CD4-positive, CD25-positive, alpha-beta regulatory T cell (primary cell): ENCODE results near the gene TMEM235. TPM values are rescaled to one million over a fixed set of nuclear protein-coding genes. Genes with fewer than 3 reads are reported as not detected.

Source experiments
- ATAC-seq, 2 donors: fragments of 150-1000 bp; cut with Tn5 transposase; one replicate each; pipeline ENCODE4 v1.10.0; 2021; ENCODE audit warnings: low read depth in 2 of 2, moderate number of reproducible peaks in 2 of 2, moderate library complexity in 1 of 2
- DNase-seq, 3 donors: peaks; one replicate each; pipeline versions ENCODE4 v3.0.0 to v3.0.0-alpha.2; 2012 to 2022; ENCODE audit warnings: mixed read lengths in 1 of 3
- H3K27ac ChIP-seq: one replicate; pipeline ENCODE4 v1.7.0; 2013; ENCODE audit warnings: mild to moderate bottlenecking, low read length; ENCODE audit not compliant: insufficient read depth, poor library complexity, severe bottlenecking
- H3K27me3 ChIP-seq: one replicate; pipeline ENCODE4 v1.7.0; 2013; ENCODE audit warnings: low read length; ENCODE audit not compliant: control insufficient read depth, insufficient read depth
- H3K36me3 ChIP-seq: one replicate; pipeline ENCODE4 v1.7.0; 2013; ENCODE audit warnings: mild to moderate bottlenecking, low read length, moderate library complexity; ENCODE audit not compliant: control insufficient read depth, insufficient read depth
- H3K4me1 ChIP-seq: 2 replicates; pipeline ENCODE4 v1.7.0; 2013; ENCODE audit warnings: mild to moderate bottlenecking, low read length; ENCODE audit not compliant: insufficient read depth, control insufficient read depth, poor library complexity, severe bottlenecking
- H3K4me3 ChIP-seq: one replicate; pipeline ENCODE4 v1.7.0; 2013; ENCODE audit warnings: low read depth, mild to moderate bottlenecking, low read length, moderate library complexity
- H3K9me3 ChIP-seq, 2 experiments: 1 replicate in 1 of 2; 2 replicates in 1 of 2; pipeline ENCODE4 v1.7.0; 2013; ENCODE audit warnings: low read length in 2 of 2, mild to moderate bottlenecking in 1 of 2, moderate library complexity in 1 of 2; ENCODE audit not compliant: control insufficient read depth in 2 of 2
- H3K27ac Mint-ChIP-seq, 3 donors: one replicate each; pipeline ENCODE4 v1.8.0; 2020 to 2022; ENCODE audit warnings: mild to moderate bottlenecking in 3 of 3, mixed read lengths in 3 of 3, moderate library complexity in 2 of 3
- H3K27me3 Mint-ChIP-seq: one replicate; pipeline ENCODE4 v1.8.0; 2022; ENCODE audit warnings: mild to moderate bottlenecking, mixed read lengths
- H3K36me3 Mint-ChIP-seq: one replicate; pipeline ENCODE4 v1.8.0; 2020; ENCODE audit warnings: mixed read lengths
- H3K4me1 Mint-ChIP-seq, 4 donors: one replicate each; pipeline ENCODE4 v1.8.0; 2020 to 2022; ENCODE audit warnings: mixed read lengths in 4 of 4, mild to moderate bottlenecking in 1 of 4
- H3K4me3 Mint-ChIP-seq, 4 donors: one replicate each; pipeline ENCODE4 v1.8.0; 2020 to 2022; ENCODE audit warnings: mild to moderate bottlenecking in 4 of 4, mixed read lengths in 4 of 4, moderate library complexity in 3 of 4
- H3K9me3 Mint-ChIP-seq, 7 donors: one replicate each; pipeline ENCODE4 v1.8.0; 2020 to 2022; ENCODE audit warnings: mixed read lengths in 7 of 7, mild to moderate bottlenecking in 3 of 7, moderate library complexity in 2 of 7
- polyA plus RNA-seq, 4 donors: library from polyadenylated mRNA; unstranded; fragments of 300-500 nt; fragmentation: Illumina TruSeq; gene quantifications; one replicate each; pipeline ENCODE4 v1.2.3, GENCODE V29; 2021
- total RNA-seq: library from RNA; stranded (reverse); gene quantifications from one replicate; pipeline ENCODE4 v1.2.3, GENCODE V29; 2022

The TMEM235 gene
- total and polyA plus RNA-seq, 5 donors from 2014 or later = not detected

DNA sequence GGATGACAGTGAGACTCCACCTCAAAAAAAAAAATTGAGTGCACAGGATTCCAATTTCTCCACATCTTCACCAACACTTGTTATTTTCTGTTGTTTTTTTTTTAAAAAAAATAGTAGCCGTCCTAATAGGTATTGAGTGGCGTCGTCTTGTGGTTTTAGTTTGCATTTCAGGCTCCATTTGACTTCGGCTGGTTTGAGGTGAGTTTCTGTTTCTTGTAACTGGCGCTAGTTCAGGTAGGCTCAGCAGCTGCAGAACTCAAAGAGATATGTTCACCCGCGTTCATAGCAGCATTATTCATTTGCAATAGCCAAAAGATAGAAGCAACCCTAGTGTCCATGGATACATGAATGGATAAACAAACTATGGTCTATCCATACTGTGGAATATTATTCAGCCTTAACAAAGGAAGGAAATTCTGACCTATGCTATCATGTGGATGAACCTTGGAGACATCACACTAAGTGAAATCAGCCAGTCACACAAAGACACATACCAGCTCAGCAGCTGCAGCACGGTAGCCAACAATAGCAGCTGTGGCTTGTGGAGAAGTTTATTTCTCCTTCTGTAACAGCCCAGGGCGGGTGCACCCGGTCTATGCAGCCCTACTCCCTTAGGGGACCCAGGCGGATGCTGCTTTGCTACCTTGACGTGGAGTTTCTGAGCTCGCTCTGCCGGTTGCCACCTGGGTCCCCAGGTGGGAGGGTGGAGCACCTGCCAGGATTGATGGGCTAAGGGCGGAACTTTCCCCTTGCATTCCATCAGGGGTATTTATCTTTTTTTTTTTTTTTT, 44.9 kb downstream of the TMEM235 start:
- Histone ChIP-seq H3K27ac (no peak overlapping the region), H3K36me3 (no peaks in the 10 kb centered on the region), H3K4me3 (no peak overlapping the region), H3K9me3 (no peaks in the 10 kb centered on the region), H3K27me3 (peaks cover 2% of the 10 kb centered on the region), H3K4me1 (peaks cover 29% of the 10 kb centered on the region)
- Mint-ChIP-seq H3K36me3 (no peaks in the 10 kb centered on the region), H3K4me3 (peak overlapping the region in 2 of 4 donors; percentile 2 to 26), H3K4me1 (peaks cover 0 to 46% (median 19%) of the 10 kb centered on the region in 4 donors), H3K9me3 (peaks cover 0 to 1% (median 0%) of the 10 kb centered on the region in 7 donors), H3K27ac (peak overlapping the region in 2 of 3 donors; percentile 65 to 90), H3K27me3 (peaks cover 13% of the 10 kb centered on the region)
- DNase-seq (peak in 2 of 3 donors; percentile 40 to 49), ATAC-seq (peak; percentile 13 to 26)

DNA sequence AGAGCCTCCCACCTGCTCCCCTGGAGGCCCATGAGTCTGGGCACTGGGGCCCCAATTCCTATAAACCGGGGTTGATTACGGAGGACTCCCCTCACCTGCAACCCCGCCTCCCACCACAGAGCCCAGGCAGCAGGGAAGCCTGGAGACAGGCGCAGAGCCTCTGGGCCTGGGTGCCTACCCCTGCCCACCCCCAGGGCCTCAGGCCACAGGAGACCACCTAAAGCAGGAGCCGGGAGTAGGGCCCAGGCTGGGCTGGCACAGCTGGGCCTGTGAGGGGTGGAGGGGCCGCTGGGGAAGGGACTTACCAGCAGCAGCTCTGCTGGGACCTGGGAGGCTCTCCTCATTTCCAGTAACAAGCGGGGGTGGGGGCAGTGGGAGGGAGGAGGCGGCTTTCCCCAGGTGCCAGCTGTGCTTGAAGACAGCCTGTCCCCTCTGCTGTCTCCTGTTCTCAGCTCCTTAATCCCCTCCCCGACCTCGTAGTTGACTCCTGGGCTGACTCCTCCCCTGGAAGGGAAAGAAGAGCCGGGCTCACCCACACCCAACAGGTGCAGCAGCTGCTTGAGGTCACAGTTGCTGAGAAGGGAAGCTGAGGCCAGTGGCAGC, 46.8 kb downstream of the TMEM235 start:
- ATAC-seq (no peak), DNase-seq (no peak)
- no peak overlapping the region for H3K4me3 ChIP-seq
- Mint-ChIP-seq H3K4me3 (peak overlapping the region in 1 of 4 donors; percentile 22), H3K27ac (no peak overlapping the region), H3K9me3 (peaks cover 0 to 1% (median 0%) of the 10 kb centered on the region in 7 donors), H3K4me1 (peaks cover 0 to 27% (median 10%) of the 10 kb centered on the region in 4 donors), H3K27me3 (peaks cover 4% of the 10 kb centered on the region), H3K36me3 (no peaks in the 10 kb centered on the region)
- peaks cover 13% of the 10 kb centered on the region for H3K4me1 ChIP-seq
- H3K27me3 ChIP-seq = peaks cover 2% of the 10 kb centered on the region
- no peak overlapping the region for H3K27ac ChIP-seq
- no peaks in the 10 kb centered on the region for H3K36me3 ChIP-seq
- H3K9me3 ChIP-seq = no peaks in the 10 kb centered on the region

DNA sequence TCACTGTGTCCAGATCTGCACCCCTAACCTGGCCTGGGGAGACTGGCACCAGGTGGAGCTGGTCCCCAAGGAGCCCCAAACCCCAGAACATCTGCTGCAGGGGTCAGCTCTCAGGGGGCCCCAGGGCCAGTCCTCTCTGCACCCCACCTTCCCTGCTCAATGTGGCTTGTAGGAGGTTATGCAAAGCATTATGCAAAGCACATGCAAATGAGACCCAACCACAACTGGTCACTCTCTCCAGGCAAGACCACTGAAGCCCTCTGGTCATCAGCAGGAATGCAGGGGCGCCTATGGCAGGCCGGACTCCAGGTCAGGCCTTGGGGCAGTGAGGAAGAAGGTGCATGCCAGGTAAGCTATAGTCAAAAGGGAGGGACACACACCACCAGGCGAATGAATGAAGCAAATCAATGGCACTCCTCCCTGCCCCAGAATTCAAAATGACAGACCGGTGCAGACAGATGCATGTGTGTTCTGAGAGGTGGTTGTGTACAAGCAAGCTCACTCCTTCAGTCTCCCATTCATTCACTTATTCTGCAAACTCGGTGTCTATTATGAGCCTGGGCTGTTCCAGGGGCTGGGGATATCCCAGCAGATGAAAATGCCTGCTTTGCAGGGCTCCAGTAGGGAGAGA, 48.0 kb downstream of the TMEM235 start:
- no peaks in the 10 kb centered on the region for H3K9me3 ChIP-seq
- H3K36me3 ChIP-seq = no peaks in the 10 kb centered on the region
- Mint-ChIP-seq H3K36me3 (no peaks in the 10 kb centered on the region), H3K27me3 (no peaks in the 10 kb centered on the region), H3K9me3 (peaks cover 0 to 1% (median 0%) of the 10 kb centered on the region in 7 donors), H3K4me1 (peaks cover 0 to 23% (median 6%) of the 10 kb centered on the region in 4 donors), H3K4me3 (peak overlapping the region in 1 of 4 donors; percentile 39), H3K27ac (no peak overlapping the region)
- ATAC-seq (no peak), DNase-seq (no peak)
- no peak overlapping the region for H3K4me3 ChIP-seq
- H3K27ac ChIP-seq = no peak overlapping the region
- peaks cover 12% of the 10 kb centered on the region for H3K4me1 ChIP-seq
- no peaks in the 10 kb centered on the region for H3K27me3 ChIP-seq

DNA sequence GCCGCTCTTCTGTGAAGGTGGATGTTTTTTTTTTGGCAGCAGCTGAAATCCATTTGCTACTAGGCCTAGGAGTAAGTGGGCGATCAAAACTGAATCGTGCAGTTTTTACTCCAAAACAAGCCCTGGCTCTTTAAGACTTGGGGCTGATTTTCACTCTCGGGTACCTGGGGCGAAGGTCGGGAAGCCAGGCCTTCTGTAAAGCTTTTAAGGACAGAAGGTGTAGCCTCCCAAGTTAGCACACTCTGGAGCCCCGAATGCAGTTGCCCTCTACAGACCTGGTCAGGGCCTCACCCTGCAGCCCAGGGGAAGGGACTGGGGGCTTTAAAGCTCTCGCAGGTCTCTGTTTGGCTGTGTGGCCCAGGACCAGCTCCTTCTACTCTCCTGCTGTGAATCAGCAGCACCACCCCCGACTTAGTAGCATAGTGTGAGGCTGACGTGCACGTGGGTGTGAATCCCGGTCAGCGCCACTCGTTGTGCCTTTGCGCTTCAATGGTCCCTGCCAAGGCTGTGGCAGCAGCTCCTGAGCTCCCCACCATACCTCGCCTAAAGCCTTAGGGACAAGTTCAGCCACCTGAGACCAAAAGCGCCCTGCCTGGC, 49.9 kb downstream of the TMEM235 start:
- Mint-ChIP-seq H3K9me3 (no peaks in the 10 kb centered on the region), H3K36me3 (no peaks in the 10 kb centered on the region), H3K4me1 (peaks cover 0 to 13% (median 1%) of the 10 kb centered on the region in 4 donors), H3K27me3 (no peaks in the 10 kb centered on the region), H3K27ac (peak overlapping the region in 1 of 3 donors; percentile 35), H3K4me3 (no peak overlapping the region)
- DNase-seq (no peak), ATAC-seq (no peak)
- Histone ChIP-seq H3K4me1 (peaks cover 6% of the 10 kb centered on the region), H3K9me3 (no peaks in the 10 kb centered on the region), H3K27me3 (no peaks in the 10 kb centered on the region), H3K27ac (no peak overlapping the region), H3K4me3 (no peak overlapping the region), H3K36me3 (no peaks in the 10 kb centered on the region)

DNA sequence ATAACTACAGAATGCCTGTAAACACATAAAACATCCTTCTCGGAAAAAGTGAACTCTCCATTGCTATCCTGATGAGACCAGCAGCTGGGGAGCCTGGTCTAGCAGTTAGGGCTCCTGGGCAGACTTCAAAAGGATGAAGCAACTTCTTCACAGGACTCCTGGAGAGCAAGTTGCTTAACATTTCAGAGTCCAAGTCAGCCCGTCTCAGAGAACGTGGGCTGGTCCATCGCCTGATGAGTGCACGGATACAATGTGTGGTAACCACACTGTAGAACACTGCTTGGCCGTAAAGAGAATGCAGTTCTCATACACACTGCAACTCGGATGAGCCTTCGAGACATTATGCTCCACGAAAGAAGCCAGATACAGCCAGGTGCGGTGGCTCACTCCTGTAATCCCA, 52.7 kb downstream of the TMEM235 start:
- Mint-ChIP-seq H3K4me3 (no peak overlapping the region), H3K27me3 (peaks cover 4% of the 10 kb centered on the region)

DNA sequence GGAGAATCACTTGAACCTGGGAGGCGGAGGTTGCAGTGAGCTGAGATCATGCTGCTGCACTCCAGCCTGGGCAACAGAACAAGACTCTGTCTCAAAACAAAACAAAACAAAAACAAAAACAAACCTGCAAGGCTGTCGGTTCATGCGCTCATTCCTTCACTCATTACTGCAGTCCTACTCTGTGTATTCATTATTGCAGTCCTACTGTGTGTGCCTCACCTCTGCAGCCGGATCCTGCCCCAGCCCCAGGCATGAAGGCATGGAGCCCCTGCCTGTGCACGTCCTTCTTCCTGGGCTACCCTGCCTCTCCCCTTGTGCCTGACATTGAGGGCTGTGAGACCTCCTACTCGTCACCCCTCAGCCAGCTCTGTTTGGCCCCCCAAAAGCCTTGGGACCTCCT, 57.6 kb downstream of the TMEM235 start:
- peaks cover 0 to 5% (median 0%) of the 10 kb centered on the region in 4 donors for H3K4me1 Mint-ChIP-seq
- peaks cover 4% of the 10 kb centered on the region for H3K27me3 Mint-ChIP-seq
- DNase-seq (no peak), ATAC-seq (no peak)
- Histone ChIP-seq H3K4me1 (peaks cover 7% of the 10 kb centered on the region), H3K27me3 (no peaks in the 10 kb centered on the region), H3K36me3 (no peaks in the 10 kb centered on the region), H3K9me3 (no peaks in the 10 kb centered on the region), H3K4me3 (no peak overlapping the region), H3K27ac (no peak overlapping the region)
- no peaks in the 10 kb centered on the region for H3K36me3 Mint-ChIP-seq
- no peak overlapping the region for H3K4me3 Mint-ChIP-seq
- no peaks in the 10 kb centered on the region for H3K9me3 Mint-ChIP-seq
- no peak overlapping the region for H3K27ac Mint-ChIP-seq

More for the DNA sequence above, 52.7 kb downstream of the TMEM235 start:
- no peak overlapping the region for H3K4me3 ChIP-seq
- H3K4me1 ChIP-seq = no peaks in the 10 kb centered on the region
- no peak overlapping the region for H3K27ac ChIP-seq
- no peaks in the 10 kb centered on the region for H3K36me3 Mint-ChIP-seq
- H3K36me3 ChIP-seq = no peaks in the 10 kb centered on the region
- peak overlapping the region in 2 of 3 donors; percentile 12 to 23 for H3K27ac Mint-ChIP-seq
- H3K9me3 ChIP-seq = no peaks in the 10 kb centered on the region
- ATAC-seq (no peak), DNase-seq (no peak)
- H3K4me1 Mint-ChIP-seq = peaks cover 0 to 9% (median 0%) of the 10 kb centered on the region in 4 donors
- H3K27me3 ChIP-seq = no peaks in the 10 kb centered on the region
- no peaks in the 10 kb centered on the region for H3K9me3 Mint-ChIP-seq

DNA sequence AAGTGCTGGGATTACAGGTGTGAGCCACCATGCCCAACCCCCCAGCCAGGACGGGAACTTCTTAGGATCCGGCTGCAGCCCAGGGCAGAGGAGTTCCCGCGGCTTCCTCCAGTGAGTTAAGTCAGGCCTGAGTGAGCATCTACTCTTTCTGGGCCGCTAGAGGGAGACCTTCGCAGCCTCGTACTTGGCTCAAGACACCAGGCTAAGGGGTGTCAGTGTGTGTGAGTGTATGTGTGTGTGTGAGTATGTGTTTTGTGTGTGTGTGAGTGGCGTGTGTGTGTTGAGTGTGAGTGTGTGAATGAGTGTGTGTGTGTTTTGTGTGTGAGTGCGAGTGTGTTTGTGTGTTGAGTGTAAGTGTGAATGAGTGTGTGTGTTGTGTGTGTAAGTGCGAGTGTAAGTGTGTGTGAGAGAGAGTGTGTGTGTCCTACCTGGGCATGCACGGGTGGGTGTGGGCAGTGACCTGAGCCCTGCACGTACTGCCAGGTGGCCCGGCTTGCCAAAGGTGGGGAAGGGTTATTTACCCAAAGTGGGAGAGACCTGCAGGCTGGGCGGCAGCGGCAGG, 58.5 kb downstream of the TMEM235 start:
- Mint-ChIP-seq H3K4me1 (peaks cover 0 to 5% (median 0%) of the 10 kb centered on the region in 4 donors), H3K9me3 (no peaks in the 10 kb centered on the region), H3K36me3 (no peaks in the 10 kb centered on the region), H3K4me3 (no peak overlapping the region), H3K27ac (no peak overlapping the region), H3K27me3 (peaks cover 4% of the 10 kb centered on the region)
- no peaks in the 10 kb centered on the region for H3K36me3 ChIP-seq
- peak; percentile 95 to 99 for ATAC-seq
- H3K27ac ChIP-seq = no peak overlapping the region
- peak; percentile 52 to 91 (median 78) for DNase-seq
- H3K4me1 ChIP-seq = peaks cover 7% of the 10 kb centered on the region
- no peaks in the 10 kb centered on the region for H3K27me3 ChIP-seq
- H3K4me3 ChIP-seq = no peak overlapping the region
- H3K9me3 ChIP-seq = no peaks in the 10 kb centered on the region
